WTC11 (cell line): ENCODE measurements around the gene ISG15.
"Not testable (repeated sequence)": the region's sequence is repeated elsewhere in the genome, so short reads cannot be mapped to it uniquely, and the experiment has no call there.

Experiments
- CREB1 ChIP-seq: sonication (generic); formaldehyde crosslinking; IDR thresholded peaks from 2 replicates; pipeline ENCODE4 v1.8.0; 2023; ENCODE audit warnings: mild to moderate bottlenecking, missing genetic modification reagents
- JUN ChIP-seq: sonication (generic); formaldehyde crosslinking; IDR thresholded peaks from 2 replicates; pipeline ENCODE4 v1.8.0; 2023; ENCODE audit warnings: mild to moderate bottlenecking, missing genetic modification reagents
- TF ChIP-seq, protein P1 (sequence below): sonication (generic); formaldehyde crosslinking; IDR thresholded peaks from 2 replicates; pipeline ENCODE4 v1.8.1; 2023; ENCODE audit warnings: mild to moderate bottlenecking, missing genetic modification reagents
- TF ChIP-seq, protein P2 (sequence below): sonication (generic); formaldehyde crosslinking; IDR thresholded peaks from 2 replicates; pipeline ENCODE4 v1.8.1; 2023; ENCODE audit warnings: mild to moderate bottlenecking, missing genetic modification reagents, moderate library complexity
- TF ChIP-seq, protein P3 (sequence below): fragments of 200-600 bp; IDR thresholded peaks from 2 replicates; pipeline ENCODE4 v1.8.0; 2022; ENCODE audit warnings: antibody characterized with exemption
- TF ChIP-seq, protein P4 (sequence below): sonication (generic); formaldehyde crosslinking; IDR thresholded peaks from 2 replicates; pipeline ENCODE4 v1.8.0; 2022; ENCODE audit warnings: mild to moderate bottlenecking, missing genetic modification reagents
- TF ChIP-seq, protein P5 (sequence below): sonication (generic); formaldehyde crosslinking; IDR thresholded peaks from 2 replicates; pipeline ENCODE4 v1.8.1; 2022; ENCODE audit warnings: low read depth, missing genetic modification reagents, borderline replicate concordance

DNA sequence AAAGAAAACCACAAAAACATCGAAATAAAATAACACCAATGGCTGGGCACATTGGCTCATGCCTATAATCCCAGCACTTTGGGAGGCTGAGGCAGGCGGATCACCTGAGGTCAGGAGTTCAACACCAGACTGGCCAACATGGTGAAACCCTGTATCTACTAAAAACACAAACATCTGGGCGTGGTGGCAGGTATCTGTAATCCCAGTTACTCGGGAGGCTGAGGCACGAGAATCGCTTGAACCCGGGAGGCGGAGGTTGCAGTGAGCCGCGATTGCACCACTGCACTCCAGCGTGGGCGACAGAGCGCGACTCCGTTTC, 44.4 kb downstream of the ISG15 start:
- TF ChIP-seq, protein P1, sequence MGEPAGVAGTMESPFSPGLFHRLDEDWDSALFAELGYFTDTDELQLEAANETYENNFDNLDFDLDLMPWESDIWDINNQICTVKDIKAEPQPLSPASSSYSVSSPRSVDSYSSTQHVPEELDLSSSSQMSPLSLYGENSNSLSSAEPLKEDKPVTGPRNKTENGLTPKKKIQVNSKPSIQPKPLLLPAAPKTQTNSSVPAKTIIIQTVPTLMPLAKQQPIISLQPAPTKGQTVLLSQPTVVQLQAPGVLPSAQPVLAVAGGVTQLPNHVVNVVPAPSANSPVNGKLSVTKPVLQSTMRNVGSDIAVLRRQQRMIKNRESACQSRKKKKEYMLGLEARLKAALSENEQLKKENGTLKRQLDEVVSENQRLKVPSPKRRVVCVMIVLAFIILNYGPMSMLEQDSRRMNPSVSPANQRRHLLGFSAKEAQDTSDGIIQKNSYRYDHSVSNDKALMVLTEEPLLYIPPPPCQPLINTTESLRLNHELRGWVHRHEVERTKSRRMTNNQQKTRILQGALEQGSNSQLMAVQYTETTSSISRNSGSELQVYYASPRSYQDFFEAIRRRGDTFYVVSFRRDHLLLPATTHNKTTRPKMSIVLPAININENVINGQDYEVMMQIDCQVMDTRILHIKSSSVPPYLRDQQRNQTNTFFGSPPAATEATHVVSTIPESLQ (CRISPR knock-in tag) = not testable (repeated sequence)
- TF ChIP-seq, protein P2, sequence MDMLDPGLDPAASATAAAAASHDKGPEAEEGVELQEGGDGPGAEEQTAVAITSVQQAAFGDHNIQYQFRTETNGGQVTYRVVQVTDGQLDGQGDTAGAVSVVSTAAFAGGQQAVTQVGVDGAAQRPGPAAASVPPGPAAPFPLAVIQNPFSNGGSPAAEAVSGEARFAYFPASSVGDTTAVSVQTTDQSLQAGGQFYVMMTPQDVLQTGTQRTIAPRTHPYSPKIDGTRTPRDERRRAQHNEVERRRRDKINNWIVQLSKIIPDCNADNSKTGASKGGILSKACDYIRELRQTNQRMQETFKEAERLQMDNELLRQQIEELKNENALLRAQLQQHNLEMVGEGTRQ (CRISPR knock-in tag) = not testable (repeated sequence)
- TF ChIP-seq, protein P3, sequence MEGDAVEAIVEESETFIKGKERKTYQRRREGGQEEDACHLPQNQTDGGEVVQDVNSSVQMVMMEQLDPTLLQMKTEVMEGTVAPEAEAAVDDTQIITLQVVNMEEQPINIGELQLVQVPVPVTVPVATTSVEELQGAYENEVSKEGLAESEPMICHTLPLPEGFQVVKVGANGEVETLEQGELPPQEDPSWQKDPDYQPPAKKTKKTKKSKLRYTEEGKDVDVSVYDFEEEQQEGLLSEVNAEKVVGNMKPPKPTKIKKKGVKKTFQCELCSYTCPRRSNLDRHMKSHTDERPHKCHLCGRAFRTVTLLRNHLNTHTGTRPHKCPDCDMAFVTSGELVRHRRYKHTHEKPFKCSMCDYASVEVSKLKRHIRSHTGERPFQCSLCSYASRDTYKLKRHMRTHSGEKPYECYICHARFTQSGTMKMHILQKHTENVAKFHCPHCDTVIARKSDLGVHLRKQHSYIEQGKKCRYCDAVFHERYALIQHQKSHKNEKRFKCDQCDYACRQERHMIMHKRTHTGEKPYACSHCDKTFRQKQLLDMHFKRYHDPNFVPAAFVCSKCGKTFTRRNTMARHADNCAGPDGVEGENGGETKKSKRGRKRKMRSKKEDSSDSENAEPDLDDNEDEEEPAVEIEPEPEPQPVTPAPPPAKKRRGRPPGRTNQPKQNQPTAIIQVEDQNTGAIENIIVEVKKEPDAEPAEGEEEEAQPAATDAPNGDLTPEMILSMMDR = not testable (repeated sequence)
- not testable (repeated sequence) for TF ChIP-seq JUN, CREB1 (CRISPR knock-in tag)
- TF ChIP-seq, protein P4, sequence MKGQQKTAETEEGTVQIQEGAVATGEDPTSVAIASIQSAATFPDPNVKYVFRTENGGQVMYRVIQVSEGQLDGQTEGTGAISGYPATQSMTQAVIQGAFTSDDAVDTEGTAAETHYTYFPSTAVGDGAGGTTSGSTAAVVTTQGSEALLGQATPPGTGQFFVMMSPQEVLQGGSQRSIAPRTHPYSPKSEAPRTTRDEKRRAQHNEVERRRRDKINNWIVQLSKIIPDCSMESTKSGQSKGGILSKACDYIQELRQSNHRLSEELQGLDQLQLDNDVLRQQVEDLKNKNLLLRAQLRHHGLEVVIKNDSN (CRISPR knock-in tag) = not testable (repeated sequence)
- TF ChIP-seq, protein P5, sequence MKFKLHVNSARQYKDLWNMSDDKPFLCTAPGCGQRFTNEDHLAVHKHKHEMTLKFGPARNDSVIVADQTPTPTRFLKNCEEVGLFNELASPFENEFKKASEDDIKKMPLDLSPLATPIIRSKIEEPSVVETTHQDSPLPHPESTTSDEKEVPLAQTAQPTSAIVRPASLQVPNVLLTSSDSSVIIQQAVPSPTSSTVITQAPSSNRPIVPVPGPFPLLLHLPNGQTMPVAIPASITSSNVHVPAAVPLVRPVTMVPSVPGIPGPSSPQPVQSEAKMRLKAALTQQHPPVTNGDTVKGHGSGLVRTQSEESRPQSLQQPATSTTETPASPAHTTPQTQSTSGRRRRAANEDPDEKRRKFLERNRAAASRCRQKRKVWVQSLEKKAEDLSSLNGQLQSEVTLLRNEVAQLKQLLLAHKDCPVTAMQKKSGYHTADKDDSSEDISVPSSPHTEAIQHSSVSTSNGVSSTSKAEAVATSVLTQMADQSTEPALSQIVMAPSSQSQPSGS (CRISPR knock-in tag) = not testable (repeated sequence)
